Esophagus muscularis mucosa (tissue), 3 donors: Measurements from ENCODE around the gene PSMB3.

Experiments used
- EP300 ChIP-seq: sonication (generic); formaldehyde crosslinking; IDR thresholded peaks from one replicate; pipeline ENCODE4 v1.6.1; 2017; ENCODE audit warnings: antibody characterized with exemption
- TF ChIP-seq, protein P1 (sequence below), 3 experiments: fragments of 200-600 bp in 2 of 3; fragments of 450-650 bp in 1 of 3; sonication (generic) in 2 of 3; IDR thresholded peaks; one replicate each; pipeline ENCODE4 v1.5.1; 2017 to 2019; ENCODE audit warnings: antibody characterized with exemption in 3 of 3, mild to moderate bottlenecking in 2 of 3, moderate library complexity in 1 of 3

DNA sequence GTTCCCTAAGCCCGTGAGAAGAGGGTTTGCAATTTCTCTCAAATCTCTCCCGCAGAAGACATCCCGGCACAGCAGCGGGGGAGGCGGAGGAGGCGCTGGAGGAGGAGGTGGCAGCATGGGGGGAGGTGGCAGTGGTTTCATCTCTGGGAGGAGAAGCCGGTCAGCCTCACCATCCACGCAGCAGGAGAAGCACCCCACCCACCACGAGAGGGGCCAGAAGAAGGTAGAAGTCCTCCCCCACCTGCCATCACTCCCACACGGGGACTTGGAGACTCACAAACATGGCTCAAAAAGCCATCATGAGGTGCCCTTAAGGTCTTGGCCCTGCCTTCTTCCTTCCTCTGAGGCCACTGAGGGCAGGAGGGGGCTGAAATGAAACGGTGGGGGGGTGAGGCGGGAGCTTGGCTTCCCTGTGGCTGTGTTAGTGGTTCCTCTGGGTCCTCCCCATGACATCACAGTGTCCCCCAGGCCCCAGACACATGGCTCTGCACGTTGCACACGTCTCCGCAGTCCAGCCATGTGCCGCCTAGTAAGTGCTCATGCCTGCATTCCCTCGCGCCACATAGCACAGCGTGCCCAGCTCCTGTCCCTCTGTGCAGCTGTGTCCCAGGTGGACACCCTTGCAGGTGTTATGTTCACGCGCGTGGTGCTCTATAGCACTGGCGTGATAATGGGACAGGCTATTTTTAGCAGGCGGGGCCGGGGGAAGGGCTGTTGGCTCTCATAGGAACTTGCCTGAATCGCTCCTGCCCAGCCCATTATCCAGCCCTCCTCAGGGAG is 40.6 kb upstream of the PSMB3 start:
- TF ChIP-seq, protein P1, sequence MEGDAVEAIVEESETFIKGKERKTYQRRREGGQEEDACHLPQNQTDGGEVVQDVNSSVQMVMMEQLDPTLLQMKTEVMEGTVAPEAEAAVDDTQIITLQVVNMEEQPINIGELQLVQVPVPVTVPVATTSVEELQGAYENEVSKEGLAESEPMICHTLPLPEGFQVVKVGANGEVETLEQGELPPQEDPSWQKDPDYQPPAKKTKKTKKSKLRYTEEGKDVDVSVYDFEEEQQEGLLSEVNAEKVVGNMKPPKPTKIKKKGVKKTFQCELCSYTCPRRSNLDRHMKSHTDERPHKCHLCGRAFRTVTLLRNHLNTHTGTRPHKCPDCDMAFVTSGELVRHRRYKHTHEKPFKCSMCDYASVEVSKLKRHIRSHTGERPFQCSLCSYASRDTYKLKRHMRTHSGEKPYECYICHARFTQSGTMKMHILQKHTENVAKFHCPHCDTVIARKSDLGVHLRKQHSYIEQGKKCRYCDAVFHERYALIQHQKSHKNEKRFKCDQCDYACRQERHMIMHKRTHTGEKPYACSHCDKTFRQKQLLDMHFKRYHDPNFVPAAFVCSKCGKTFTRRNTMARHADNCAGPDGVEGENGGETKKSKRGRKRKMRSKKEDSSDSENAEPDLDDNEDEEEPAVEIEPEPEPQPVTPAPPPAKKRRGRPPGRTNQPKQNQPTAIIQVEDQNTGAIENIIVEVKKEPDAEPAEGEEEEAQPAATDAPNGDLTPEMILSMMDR (IDR thresholded peaks at IDR 0.05) = no peak
- no peak for TF ChIP-seq EP300
